Frontal cortex (tissue), 1 donor: ENCODE measurements around the gene VSIG8. TPM values are rescaled to one million over a fixed set of nuclear protein-coding genes. Genes with fewer than 3 reads are reported as not detected.

Experiments
- small RNA-seq: library from RNA; depleted of rRNA; stranded (forward); fragments of <200 nt; gene quantifications from one replicate; pipeline ENCODE3, GENCODE V24; 2014
- total RNA-seq: library from RNA; depleted of rRNA; stranded (reverse); fragments of >200 nt; gene quantifications from one replicate; pipeline ENCODE4 v1.2.3, GENCODE V29; 2014

The VSIG8 gene
- total RNA-seq, 1 donor from 2014 or later = not detected

Small RNA genes lying within 50 kb of the gene (small RNA-seq; reads per million reads assigned to genes)
- gene MIR4259 = not detected
- 0.13 reads per million for gene RF00570

Other genes with a start within 250 kb of the VSIG8 start
- gene CRP, start 148.1 kb downstream of the VSIG8 start, total RNA-seq = not detected
- gene DUSP23, start 81.7 kb downstream of the VSIG8 start, total RNA-seq = 22.8 TPM
- not detected for gene FCRL6, start 60.3 kb downstream of the VSIG8 start, total RNA-seq
- gene SLAMF8, start 35.8 kb downstream of the VSIG8 start, total RNA-seq = not detected
- under 0.01 TPM for gene CFAP45, start 37.5 kb upstream of the VSIG8 start, total RNA-seq
- gene TAGLN2, start 62.9 kb upstream of the VSIG8 start, total RNA-seq = 18.8 TPM
- 5.3 TPM for gene IGSF9, start 83.0 kb upstream of the VSIG8 start, total RNA-seq
- gene SLAMF9, start 91.6 kb upstream of the VSIG8 start, total RNA-seq = not detected
- 7.7 TPM for gene PIGM, start 169.3 kb upstream of the VSIG8 start, total RNA-seq
- 1.6 TPM for gene KCNJ10, start 207.5 kb upstream of the VSIG8 start, total RNA-seq
- 11.4 TPM for gene KCNJ9, start 218.9 kb upstream of the VSIG8 start, total RNA-seq
- 48.5 TPM for gene IGSF8, start 236.0 kb upstream of the VSIG8 start, total RNA-seq